Activated CD4-positive, alpha-beta memory T cell treated with anti-CD3 and anti-CD28 coated beads for 36 hours (primary cell): ENCODE measurements around the gene RAB38. TPM values are rescaled to one million over a fixed set of nuclear protein-coding genes. Genes with fewer than 3 reads are reported as not detected.

Source experiments
- CTCF ChIA-PET: fragments of 350-600 bp; sonication (Branson Sonifier 250); formaldehyde crosslinking; loops from one replicate; lab custom pipeline; 2021; ENCODE audit warnings: antibody characterized with exemption, inconsistent platforms; lab: Charles Lee
- POLR2A ChIA-PET: fragments of 350-600 bp; sonication (Branson Sonifier 250); formaldehyde crosslinking; loops from one replicate; lab custom pipeline; 2021; ENCODE audit warnings: antibody characterized with exemption; lab: Charles Lee
- DNase-seq: peaks from one replicate; pipeline ENCODE4 v3.0.0-alpha.2; 2020
- H3K27ac Mint-ChIP-seq: one replicate; pipeline ENCODE4 v1.8.0; 2021; ENCODE audit warnings: mixed read lengths
- H3K27me3 Mint-ChIP-seq: one replicate; pipeline ENCODE4 v1.8.0; 2021; ENCODE audit warnings: mixed read lengths
- H3K36me3 Mint-ChIP-seq: one replicate; pipeline ENCODE4 v1.8.0; 2021; ENCODE audit warnings: mixed read lengths
- H3K4me1 Mint-ChIP-seq: one replicate; pipeline ENCODE4 v1.8.0; 2021; ENCODE audit warnings: low read depth, mixed read lengths
- H3K4me3 Mint-ChIP-seq: one replicate; pipeline ENCODE4 v1.8.0; 2021; ENCODE audit warnings: mild to moderate bottlenecking, mixed read lengths
- H3K9me3 Mint-ChIP-seq: one replicate; pipeline ENCODE4 v1.8.0; 2021; ENCODE audit warnings: mixed read lengths
- intact Hi-C: fragments of 100-400 bp; cut with micrococcal nuclease; formaldehyde crosslinking; loops from one replicate; pipeline ENCODE4 v1.15.1; 2023
- microRNA-seq: library from miRNA; unstranded; fragments of <30 nt; microRNA quantifications from one replicate; pipeline ENCODE4 v1.2.0, GENCODE V29; 2022; ENCODE audit warnings: borderline number of aligned reads, borderline microRNAs expressed, borderline replicate concordance
- total RNA-seq, 2 experiments: library from RNA; stranded (reverse); gene quantifications; one replicate each; pipeline ENCODE4 v1.2.3, GENCODE V29; 2021

The RAB38 gene
- total RNA-seq, 2 experiments from 2014 or later = 0.76 to 0.97 TPM

- no peak overlapping the region for H3K27ac Mint-ChIP-seq
- H3K27me3 Mint-ChIP-seq = peaks cover 4% of the 10 kb centered on the region
- CTCF ChIA-PET = interaction anchor here (2.6 kb wide), 1 partner anchor 454 kb away, joined by 6 read pairs; no protein-coding TSS in a partner anchor
- no peaks in the 10 kb centered on the region for H3K9me3 Mint-ChIP-seq
- H3K4me3 Mint-ChIP-seq = no peak overlapping the region
- intact Hi-C loops = no loop called here
- no peaks in the 10 kb centered on the region for H3K36me3 Mint-ChIP-seq
- no peaks in the 10 kb centered on the region for H3K4me1 Mint-ChIP-seq
- POLR2A ChIA-PET = no interaction called here
- no peak for DNase-seq
These were observed 77.0 kb downstream of the RAB38 start for GRCh38 chr11:88098289-88098688.

GRCh38 chr11:88089134-88089533 lies 86.1 kb downstream of the RAB38 start:
- DNase-seq = no peak
- peaks cover 2% of the 10 kb centered on the region for H3K27me3 Mint-ChIP-seq

GRCh38 chr11:88087337-88087736 lies 87.9 kb downstream of the RAB38 start:
- CTCF ChIA-PET = no interaction called here
- intact Hi-C loops = no loop called here
- Mint-ChIP-seq H3K4me1 (no peaks in the 10 kb centered on the region), H3K36me3 (no peaks in the 10 kb centered on the region), H3K27ac (no peak overlapping the region), H3K9me3 (no peaks in the 10 kb centered on the region), H3K4me3 (no peak overlapping the region), H3K27me3 (peaks cover 4% of the 10 kb centered on the region)
- POLR2A ChIA-PET = no interaction called here
- DNase-seq = no peak

More at GRCh38 chr11:88089134-88089533, 86.1 kb downstream of the RAB38 start:
- no peaks in the 10 kb centered on the region for H3K9me3 Mint-ChIP-seq
- ChIA-PET CTCF (interaction anchor here (1.0 kb wide), 1 partner anchor 13 kb away, joined by 3 read pairs; no protein-coding TSS in a partner anchor), POLR2A (no interaction called here)
- no peak overlapping the region for H3K4me3 Mint-ChIP-seq
- no peak overlapping the region for H3K27ac Mint-ChIP-seq
- intact Hi-C loops = no loop called here
- no peaks in the 10 kb centered on the region for H3K4me1 Mint-ChIP-seq
- H3K36me3 Mint-ChIP-seq = no peaks in the 10 kb centered on the region

GRCh38 chr11:88086297-88086696 lies 88.9 kb downstream of the RAB38 start:
- no peak overlapping the region for H3K4me3 Mint-ChIP-seq
- no peaks in the 10 kb centered on the region for H3K4me1 Mint-ChIP-seq
- CTCF ChIA-PET = no interaction called here
- H3K27me3 Mint-ChIP-seq = peaks cover 4% of the 10 kb centered on the region
- POLR2A ChIA-PET = no interaction called here
- intact Hi-C loops = no loop called here
- no peaks in the 10 kb centered on the region for H3K9me3 Mint-ChIP-seq
- no peaks in the 10 kb centered on the region for H3K36me3 Mint-ChIP-seq
- DNase-seq = no peak
- no peak overlapping the region for H3K27ac Mint-ChIP-seq

GRCh38 chr11:88070437-88070836 lies 104.8 kb downstream of the RAB38 start:
- Mint-ChIP-seq H3K9me3 (peaks cover 5% of the 10 kb centered on the region), H3K4me3 (no peak overlapping the region), H3K27me3 (peaks cover 21% of the 10 kb centered on the region), H3K4me1 (no peaks in the 10 kb centered on the region), H3K27ac (no peak overlapping the region), H3K36me3 (no peaks in the 10 kb centered on the region)
- ChIA-PET POLR2A (no interaction called here), CTCF (no interaction called here)
- intact Hi-C loops = no loop called here
- no peak for DNase-seq

GRCh38 chr11:88068848-88069554 lies 106.2 kb downstream of the RAB38 start:
- Mint-ChIP-seq H3K36me3 (no peaks in the 10 kb centered on the region), H3K4me1 (no peaks in the 10 kb centered on the region), H3K4me3 (no peak overlapping the region), H3K9me3 (peaks cover 5% of the 10 kb centered on the region), H3K27ac (no peak overlapping the region), H3K27me3 (peaks cover 21% of the 10 kb centered on the region)
- POLR2A ChIA-PET = no interaction called here
- CTCF ChIA-PET = interaction anchor here (1.1 kb wide), 1 partner anchor 473 kb away, joined by 3 read pairs; no protein-coding TSS in a partner anchor
- no peak for DNase-seq
- intact Hi-C loops = no loop called here

GRCh38 chr11:88066090-88066489 lies 109.2 kb downstream of the RAB38 start:
- Mint-ChIP-seq H3K4me1 (no peaks in the 10 kb centered on the region), H3K36me3 (no peaks in the 10 kb centered on the region), H3K27me3 (peaks cover 11% of the 10 kb centered on the region), H3K4me3 (no peak overlapping the region), H3K9me3 (no peaks in the 10 kb centered on the region), H3K27ac (no peak overlapping the region)
- intact Hi-C loops = no loop called here
- no peak for DNase-seq
- CTCF ChIA-PET = no interaction called here
- POLR2A ChIA-PET = no interaction called here

- Mint-ChIP-seq H3K27me3 (peaks cover 2% of the 10 kb centered on the region), H3K4me1 (no peaks in the 10 kb centered on the region), H3K36me3 (no peaks in the 10 kb centered on the region), H3K27ac (no peak overlapping the region), H3K4me3 (no peak overlapping the region), H3K9me3 (no peaks in the 10 kb centered on the region)
- CTCF ChIA-PET = no interaction called here
- no peak for DNase-seq
- POLR2A ChIA-PET = no interaction called here
- intact Hi-C loops = no loop called here
These were observed 111.0 kb downstream of the RAB38 start for GRCh38 chr11:88064097-88064705.

Small RNA genes within 50 kb of the gene (microRNA-seq; reads per million reads assigned to microRNA genes)
- gene MIR3166 = not detected

Other genes starting within 250 kb of the RAB38 start
- 10 to 100 TPM; 66.5 to 70.7 TPM for gene CTSC, start 162.3 kb upstream of the RAB38 start, total RNA-seq